ENCODE data around the gene MMP7.

The MMP7 gene

DNA sequence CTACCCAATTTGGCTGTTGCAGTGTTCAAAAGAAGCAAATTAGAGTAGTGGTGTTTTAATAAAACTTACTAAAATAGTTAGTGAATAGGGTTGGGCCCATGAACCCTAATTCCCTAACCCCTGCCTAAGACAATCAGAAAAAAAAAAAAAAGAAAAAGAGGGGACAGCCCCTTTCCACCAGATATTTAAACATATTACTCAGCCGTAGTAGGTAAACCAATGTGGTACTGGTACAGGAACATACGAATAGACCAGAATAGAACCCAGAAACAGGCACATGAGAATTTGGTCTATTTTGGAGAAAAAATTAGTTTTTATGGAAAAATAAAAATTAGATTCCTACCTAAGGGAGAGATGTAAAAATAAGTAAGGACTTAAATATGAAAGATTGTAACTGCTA lies 38.6 kb downstream of the MMP7 start:
- no peak for DNase-seq

DNA sequence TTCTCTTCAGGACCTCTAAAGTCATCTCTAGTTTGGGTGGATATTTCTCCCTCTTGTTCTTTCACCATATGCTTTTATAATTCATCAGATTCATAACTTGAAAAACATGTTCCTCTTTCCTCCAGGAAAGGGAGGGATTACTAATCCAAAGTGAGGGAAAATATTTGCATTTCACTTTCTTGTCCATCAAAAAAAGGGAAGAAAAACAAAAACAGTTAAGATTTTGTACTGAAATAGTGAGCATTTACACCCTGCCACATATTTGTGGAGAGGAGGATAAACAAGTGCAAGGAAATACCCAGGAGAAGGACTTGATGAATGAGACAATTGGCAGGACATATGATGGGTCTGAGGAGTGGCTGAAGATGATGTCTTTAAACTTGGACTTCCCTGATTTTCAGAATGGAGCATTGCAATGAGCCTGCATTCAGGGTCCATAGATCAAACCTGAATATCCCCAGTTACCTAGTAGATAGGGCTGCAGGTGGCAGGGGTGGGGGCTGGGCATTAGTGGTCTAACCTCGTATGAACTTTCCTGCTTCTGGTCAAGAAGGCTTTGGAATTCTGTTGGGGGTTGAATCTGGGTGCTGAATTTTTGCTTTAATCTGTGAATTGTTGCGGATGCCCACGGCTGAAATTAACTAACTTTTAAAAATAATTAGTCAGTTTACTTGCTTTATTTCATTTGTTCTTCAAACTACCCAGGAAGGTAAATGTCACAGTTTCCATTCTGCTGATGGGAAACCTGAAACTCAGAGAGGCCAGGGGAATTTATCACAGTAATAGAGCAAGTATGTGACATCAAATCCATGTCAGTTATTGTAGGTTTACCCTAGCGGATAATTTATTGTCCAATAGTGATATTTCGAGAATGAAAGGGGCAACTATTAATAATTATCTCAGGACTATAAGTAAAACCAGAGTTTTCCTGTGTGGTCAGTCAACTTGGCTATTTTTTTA lies 41.1 kb downstream of the MMP7 start:
- no peak for DNase-seq

DNA sequence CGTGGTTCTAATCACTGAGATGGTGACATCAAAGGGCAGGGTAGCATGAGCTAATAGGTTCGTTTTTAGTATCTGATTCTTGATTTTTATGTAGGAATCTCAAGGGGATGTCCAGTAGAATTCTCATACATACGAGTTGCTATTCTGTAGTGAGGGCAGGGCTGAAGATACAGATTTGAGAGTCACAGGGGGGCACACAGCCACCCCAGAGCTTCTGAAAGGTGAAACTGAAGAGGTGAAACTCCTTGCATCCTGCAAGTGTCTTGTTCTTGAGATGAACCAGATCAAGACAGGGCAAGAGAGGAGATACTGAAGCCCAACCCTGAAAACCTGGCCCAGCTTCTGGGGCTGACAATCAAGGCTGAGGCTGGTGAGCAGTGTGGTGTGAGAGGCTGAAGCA lies 42.3 kb downstream of the MMP7 start:
- DNase-seq, result no peak

DNA sequence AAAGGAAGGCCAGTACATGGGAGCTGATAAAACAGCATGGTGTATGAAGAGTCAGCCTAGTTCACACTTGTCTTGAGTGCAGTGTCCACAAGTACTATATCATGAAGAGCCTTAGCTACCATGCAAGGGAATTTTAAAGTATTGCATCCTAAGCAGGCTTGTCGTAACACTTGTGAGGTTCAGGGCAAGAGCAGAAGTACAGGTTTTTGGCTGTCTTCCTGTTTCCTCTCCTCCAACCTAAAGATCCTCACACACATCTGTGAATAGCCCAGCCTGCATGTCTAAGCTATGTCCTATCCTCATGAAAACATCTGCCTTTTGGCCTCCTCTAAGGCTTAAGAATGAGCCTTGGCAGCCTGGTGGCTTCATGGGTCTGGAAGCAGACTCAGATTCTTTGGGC lies 43.3 kb downstream of the MMP7 start:
- no peak for DNase-seq

DNA sequence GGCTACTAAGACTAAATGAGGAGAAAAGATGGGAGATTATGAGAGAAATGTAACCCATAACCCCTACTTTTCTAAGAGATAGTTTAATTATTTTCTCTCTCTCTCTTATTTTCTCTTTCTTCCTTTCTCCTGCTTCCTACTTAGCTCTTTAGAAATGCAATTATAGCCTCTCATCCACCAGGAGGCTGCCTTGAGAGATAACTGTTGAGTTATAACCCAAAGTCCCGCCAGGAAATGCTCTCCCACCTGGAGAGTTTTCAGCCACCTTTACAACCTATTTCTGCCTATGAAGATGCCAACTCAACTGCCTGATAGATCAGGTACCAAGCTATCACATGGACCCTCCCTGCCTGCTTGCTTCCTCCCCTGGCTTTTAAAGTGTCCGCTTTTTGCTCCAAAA lies 44.0 kb downstream of the MMP7 start:
- DNase-seq, result no peak

DNA sequence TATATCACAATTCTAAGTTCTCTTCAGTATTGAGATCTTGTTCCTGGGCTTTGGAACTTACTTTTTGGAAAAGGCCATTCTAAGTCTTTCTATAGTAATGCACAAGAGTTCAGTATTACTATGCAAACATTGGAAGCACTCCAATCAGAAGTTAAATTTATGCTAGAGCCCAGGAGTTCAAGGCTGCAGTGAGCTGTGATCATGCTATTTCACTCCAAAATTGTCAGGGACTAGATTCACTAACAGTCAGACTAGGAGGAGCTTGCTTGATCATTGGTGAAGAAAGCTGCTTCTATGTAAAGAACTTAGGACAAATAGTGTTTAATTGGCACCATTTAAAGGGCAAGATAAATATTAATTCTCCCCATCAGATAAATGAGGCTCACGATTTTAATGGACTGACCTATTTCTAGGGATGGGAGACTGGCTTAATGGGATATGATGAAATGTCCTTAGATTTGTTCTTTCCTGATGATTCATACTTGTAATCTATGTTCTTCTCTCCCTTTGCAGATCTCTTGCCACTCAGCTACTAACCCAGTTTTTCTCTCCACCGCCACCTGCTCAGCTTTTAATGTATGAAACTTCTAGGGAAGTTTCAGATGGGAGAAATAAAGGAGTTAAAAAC lies 45.3 kb downstream of the MMP7 start:
- DNase-seq, result no peak

DNA sequence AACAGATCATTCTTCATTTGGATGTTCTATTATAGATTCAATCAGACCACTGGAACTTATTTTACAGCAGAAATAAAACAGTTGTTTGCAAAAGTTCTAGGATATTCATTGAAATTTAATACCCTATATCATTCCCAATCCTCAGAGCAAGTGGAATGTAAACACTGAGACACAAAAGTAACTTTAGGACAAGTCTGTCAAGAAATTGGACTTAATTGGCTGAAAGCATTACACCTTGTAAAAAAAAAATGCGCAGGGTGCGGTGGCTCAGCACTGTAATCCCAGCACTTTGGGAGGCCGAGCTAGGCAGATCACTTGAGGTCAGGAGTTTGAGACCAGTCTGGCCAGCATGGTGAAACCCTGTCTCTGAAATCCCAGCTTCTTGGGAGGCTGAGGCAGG lies 48.1 kb downstream of the MMP7 start:
- DNase-seq, result no peak

DNA sequence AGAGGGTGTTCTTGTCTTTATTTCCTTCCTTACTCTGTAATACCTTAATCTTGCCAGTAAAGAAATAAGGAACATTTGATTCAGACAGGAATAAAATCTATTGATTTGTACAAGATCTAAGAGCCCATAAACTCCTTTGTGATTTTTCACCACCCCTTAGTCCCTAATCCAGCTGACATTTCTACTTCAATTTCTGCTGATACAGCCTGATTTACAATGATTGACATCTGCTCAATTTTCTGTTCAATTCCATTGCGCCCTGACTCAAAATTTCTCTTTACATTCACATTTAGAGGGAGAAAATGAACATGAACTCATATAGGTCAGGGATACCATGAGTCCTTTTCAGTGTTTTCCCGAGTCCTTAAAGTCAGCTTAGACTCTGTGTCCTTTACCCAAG lies 50.8 kb downstream of the MMP7 start:
- no peak for DNase-seq

DNA sequence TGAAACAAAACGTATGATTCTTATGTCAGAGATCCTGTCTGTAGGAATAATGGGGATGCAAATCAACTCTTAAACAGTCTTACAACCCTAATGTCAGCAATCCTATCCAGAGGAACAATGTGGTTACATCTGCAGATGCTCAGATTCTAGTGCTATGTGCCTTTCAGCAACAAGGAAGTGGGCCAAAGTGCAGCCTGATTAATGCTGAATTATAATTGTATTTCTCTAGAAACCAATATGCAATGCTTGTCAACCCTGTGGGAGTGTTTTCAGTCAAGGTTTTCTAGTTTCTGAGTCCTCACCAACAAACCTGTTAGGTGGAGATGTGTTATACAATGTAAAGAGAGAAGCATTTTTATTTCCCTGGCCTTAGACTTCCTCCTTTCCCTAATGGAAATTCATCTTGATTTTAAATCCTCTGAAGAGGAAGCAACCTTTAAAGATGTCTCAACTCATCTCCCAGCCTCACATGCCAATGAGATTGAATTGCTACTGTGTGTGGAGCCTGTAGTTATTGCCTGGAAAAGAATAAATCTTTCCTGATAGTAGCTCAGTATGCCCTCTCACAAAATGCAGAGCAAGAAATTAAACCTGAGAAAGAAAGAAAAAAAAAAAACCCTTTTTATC lies 51.8 kb downstream of the MMP7 start:
- DNase-seq, result no peak

DNA sequence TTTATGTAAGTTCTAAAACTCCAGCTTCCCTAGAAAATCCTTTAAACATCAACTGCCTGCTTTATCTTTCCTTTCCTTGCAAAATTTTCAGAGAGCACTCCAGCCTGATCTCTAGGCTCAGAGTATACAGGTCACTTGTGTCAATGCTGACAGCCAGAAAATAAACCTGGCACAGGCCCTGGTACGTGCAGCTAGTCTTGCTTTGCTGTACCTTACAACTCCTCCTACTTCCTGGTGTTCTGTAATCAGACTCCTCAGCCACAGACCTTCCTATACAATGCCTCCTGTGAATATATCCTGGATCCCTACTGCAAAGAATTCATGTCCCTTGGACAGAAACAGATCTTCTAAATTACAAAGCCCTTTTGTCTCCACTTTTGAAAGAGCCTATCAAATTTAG lies 53.7 kb downstream of the MMP7 start:
- DNase-seq, result peak; percentile 41 to 59

DNA sequence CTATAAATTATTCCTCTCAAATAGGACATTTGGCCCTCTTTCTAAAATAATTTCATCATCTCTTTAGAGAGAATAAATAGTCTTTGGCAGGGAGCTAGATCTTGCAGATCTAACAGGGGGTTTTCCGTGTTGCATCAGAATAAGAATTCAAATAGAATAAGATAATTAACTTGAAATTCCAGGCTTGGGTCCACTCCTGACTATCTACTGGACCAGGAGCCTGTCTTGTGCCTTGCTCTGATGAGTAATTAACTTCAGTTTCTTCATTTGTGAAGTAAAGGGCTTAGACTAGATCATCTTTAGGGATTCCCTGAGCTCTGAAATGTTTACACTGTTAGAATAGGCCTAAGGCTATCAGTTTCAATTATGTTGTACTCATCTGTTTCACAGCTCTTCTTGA lies 54.5 kb downstream of the MMP7 start:
- no peak for DNase-seq

DNA sequence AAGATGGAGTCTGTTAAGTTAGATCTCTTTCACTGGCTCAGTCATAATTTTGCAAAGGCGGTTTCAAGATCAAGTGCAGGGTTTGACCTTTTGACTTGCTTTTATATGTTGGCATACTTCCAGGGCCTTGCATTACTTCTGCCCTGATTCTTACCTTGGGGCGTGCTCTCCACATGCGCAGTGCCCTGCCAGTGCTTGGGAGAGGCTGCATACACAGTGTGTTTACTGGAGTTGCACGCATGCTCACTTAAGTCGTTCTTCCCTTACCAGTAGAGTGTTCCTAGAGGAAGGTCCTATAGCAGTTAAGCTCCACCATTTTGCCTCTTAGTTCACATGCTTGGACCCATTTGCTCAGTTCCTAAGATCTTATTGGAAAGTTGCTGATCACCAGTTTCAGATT lies 57.0 kb downstream of the MMP7 start:
- DNase-seq, result no peak

DNA sequence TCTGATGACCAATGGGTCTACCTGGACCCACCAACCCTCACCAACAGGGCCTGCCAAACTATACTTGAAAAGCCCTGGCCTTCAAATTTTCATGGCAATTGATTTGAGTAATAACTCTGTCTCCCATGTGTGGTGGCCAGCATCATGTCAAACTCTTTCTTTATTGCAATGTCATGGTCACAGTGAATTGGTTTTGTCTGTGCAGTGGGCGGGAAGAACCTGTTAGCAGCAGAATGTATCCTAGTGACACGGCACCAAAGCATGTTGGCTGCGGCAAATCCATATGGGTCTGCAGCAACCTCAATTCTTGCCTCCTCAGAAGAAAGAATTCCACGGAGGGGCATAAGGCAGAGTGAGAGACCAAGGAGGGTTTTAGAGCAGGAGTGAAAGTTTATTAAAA lies 58.4 kb downstream of the MMP7 start:
- no peak for DNase-seq

DNA sequence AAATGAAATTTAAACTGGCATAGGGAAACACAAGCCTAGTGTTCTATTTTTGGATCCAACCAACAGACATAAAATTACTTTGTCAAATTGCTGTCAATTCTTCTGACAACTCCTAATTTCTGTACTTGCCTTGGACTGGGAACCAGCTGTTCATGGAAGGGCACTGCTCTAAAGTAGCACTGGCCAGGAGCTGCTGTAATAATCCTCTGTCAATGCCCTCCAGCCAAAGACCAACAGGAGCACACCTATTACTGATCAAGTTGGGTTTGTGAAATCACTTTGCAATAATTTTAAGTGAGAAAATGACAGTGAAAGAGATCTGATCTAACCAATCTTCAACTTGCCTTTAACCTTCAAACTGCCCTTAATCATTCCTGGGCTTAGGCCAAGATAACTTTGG lies 59.1 kb downstream of the MMP7 start:
- DNase-seq, result no peak
